Measurements from ENCODE around the gene TADA2B.

DNA sequence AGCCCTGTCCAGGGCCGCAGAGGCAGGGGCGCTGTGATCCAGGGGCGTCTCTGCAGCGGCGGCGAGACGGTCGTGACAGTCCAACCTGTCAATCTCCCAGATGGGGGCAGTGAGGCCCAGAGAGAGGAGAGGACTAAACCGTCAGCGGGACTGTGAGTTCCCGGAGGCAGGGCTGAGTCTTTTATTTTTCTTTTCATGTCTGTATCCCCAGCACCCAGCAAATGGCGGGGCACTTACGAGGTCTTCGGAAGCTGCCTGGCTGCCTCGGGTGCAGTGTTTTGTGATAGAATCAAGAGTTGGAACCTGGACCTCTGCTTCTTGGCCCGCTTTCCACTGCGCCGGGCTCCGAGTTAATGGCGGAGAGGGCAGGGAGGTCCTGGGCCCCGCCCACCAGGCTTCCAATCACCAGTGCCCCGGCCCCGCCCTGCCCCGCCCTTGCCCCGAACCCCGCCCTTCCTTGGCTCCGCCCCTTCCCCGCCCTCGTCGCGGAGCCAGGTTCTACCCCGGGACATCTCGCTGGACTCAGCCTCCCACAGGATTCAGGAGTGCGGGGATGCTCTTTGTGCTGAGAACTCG lies 59.9 kb downstream of the TADA2B start:
- TF ChIP-seq, protein P1, sequence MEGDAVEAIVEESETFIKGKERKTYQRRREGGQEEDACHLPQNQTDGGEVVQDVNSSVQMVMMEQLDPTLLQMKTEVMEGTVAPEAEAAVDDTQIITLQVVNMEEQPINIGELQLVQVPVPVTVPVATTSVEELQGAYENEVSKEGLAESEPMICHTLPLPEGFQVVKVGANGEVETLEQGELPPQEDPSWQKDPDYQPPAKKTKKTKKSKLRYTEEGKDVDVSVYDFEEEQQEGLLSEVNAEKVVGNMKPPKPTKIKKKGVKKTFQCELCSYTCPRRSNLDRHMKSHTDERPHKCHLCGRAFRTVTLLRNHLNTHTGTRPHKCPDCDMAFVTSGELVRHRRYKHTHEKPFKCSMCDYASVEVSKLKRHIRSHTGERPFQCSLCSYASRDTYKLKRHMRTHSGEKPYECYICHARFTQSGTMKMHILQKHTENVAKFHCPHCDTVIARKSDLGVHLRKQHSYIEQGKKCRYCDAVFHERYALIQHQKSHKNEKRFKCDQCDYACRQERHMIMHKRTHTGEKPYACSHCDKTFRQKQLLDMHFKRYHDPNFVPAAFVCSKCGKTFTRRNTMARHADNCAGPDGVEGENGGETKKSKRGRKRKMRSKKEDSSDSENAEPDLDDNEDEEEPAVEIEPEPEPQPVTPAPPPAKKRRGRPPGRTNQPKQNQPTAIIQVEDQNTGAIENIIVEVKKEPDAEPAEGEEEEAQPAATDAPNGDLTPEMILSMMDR (conservative IDR thresholded peaks at IDR 0.05; ENCODE audit: low read depth, low read length), result no peak
- TF ChIP-seq EZH2 (IDR thresholded peaks at IDR 0.05; ENCODE audit: borderline replicate concordance, low read depth, low read length, poor library complexity, severe bottlenecking), result no peak
